Measurements from ENCODE around the gene BRK1.
"Not testable (repeated sequence)": the region's sequence is repeated elsewhere in the genome, so short reads cannot be mapped to it uniquely, and the experiment has no call there.

The BRK1 gene

GRCh38 chr3:10160925-10161324 is 45.5 kb downstream of the BRK1 start:
- H2AFZ ChIP-seq (ENCODE audit: low read length), result no peak overlapping the region
- H3K27ac ChIP-seq (ENCODE audit: low read depth, low read length, poor library complexity, severe bottlenecking), result no peak overlapping the region

GRCh38 chr3:10162185-10162584 is 46.7 kb downstream of the BRK1 start:
- Histone ChIP-seq H3K4me2 (ENCODE audit: low read length) (no peak overlapping the region), H3K27me3 (ENCODE audit: insufficient read depth, low read length) (no peaks in the 10 kb centered on the region)

More at GRCh38 chr3:10160925-10161324, 45.5 kb downstream of the BRK1 start:
- Histone ChIP-seq H3K9me3 (ENCODE audit: low read length) (no peaks in the 10 kb centered on the region), H3K36me3 (ENCODE audit: insufficient read depth, low read length) (no peaks in the 10 kb centered on the region), H3K79me2 (ENCODE audit: insufficient read depth, low read length) (peaks cover under 1% of the 10 kb centered on the region; the same call in 1 of the 2 replicates), H3K4me2 (ENCODE audit: low read length) (no peak overlapping the region), H3K4me1 (ENCODE audit: insufficient read depth, low read length, severe bottlenecking) (peaks cover 9% of the 10 kb centered on the region), H3K27me3 (ENCODE audit: insufficient read depth, low read length) (no peaks in the 10 kb centered on the region), H3K9me2 (ENCODE audit: low read depth, low read length) (no peaks in the 10 kb centered on the region), H4K20me1 (ENCODE audit: insufficient read depth, low read length) (no peaks in the 10 kb centered on the region), H3K4me3 (ENCODE audit: low read depth, low read length, poor library complexity, severe bottlenecking) (no peak overlapping the region), H3K9ac (ENCODE audit: low read length) (no peak overlapping the region), H3F3A (ENCODE audit: insufficient read depth, low read length) (no peaks in the 10 kb centered on the region; the same call in 1 of the 2 replicates)
- TF ChIP-seq EZH2 (IDR thresholded peaks at IDR 0.05; ENCODE audit: borderline replicate concordance, low read length) (no peak), CTCF (IDR thresholded peaks at IDR 0.05; ENCODE audit: low read length) (peak; percentile 18; the same call in 1 of the 2 replicates)

GRCh38 chr3:10164201-10164545 is 48.7 kb downstream of the BRK1 start:
- not testable (repeated sequence) for H3K79me2 ChIP-seq (ENCODE audit: insufficient read depth, low read length); H3F3A ChIP-seq (ENCODE audit: insufficient read depth, low read length); H3K9ac ChIP-seq (ENCODE audit: low read length); H3K27ac ChIP-seq (ENCODE audit: low read depth, low read length, poor library complexity, severe bottlenecking); H4K20me1 ChIP-seq (ENCODE audit: insufficient read depth, low read length); H3K36me3 ChIP-seq (ENCODE audit: insufficient read depth, low read length); H3K9me3 ChIP-seq (ENCODE audit: low read length); H3K27me3 ChIP-seq (ENCODE audit: insufficient read depth, low read length); H3K9me2 ChIP-seq (ENCODE audit: low read depth, low read length); H2AFZ ChIP-seq (ENCODE audit: low read length)
- H3K4me3 ChIP-seq (ENCODE audit: low read depth, low read length, poor library complexity, severe bottlenecking), result peak overlapping the region; percentile 100
- peaks cover 42% of the 10 kb centered on the region for H3K4me1 ChIP-seq (ENCODE audit: insufficient read depth, low read length, severe bottlenecking)
- peak overlapping the region; percentile 96 for H3K4me2 ChIP-seq (ENCODE audit: low read length)

More at GRCh38 chr3:10162185-10162584, 46.7 kb downstream of the BRK1 start:
- peaks cover 22% of the 10 kb centered on the region for H3K4me1 ChIP-seq (ENCODE audit: insufficient read depth, low read length, severe bottlenecking)
- no peak overlapping the region for H2AFZ ChIP-seq (ENCODE audit: low read length)
- H3K9ac ChIP-seq (ENCODE audit: low read length), result no peak overlapping the region
- H3K36me3 ChIP-seq (ENCODE audit: insufficient read depth, low read length), result no peaks in the 10 kb centered on the region; the same call in 1 of the 2 replicates
- peak overlapping the region; percentile 26 for H3K27ac ChIP-seq (ENCODE audit: low read depth, low read length, poor library complexity, severe bottlenecking)
- no peaks in the 10 kb centered on the region; the same call in 1 of the 2 replicates for H3F3A ChIP-seq (ENCODE audit: insufficient read depth, low read length)
- H3K79me2 ChIP-seq (ENCODE audit: insufficient read depth, low read length), result peaks cover 7% of the 10 kb centered on the region; the same call in 1 of the 2 replicates
- H3K4me3 ChIP-seq (ENCODE audit: low read depth, low read length, poor library complexity, severe bottlenecking), result no peak overlapping the region
- H3K9me3 ChIP-seq (ENCODE audit: low read length), result no peaks in the 10 kb centered on the region
- H4K20me1 ChIP-seq (ENCODE audit: insufficient read depth, low read length), result no peaks in the 10 kb centered on the region
- TF ChIP-seq EZH2 (IDR thresholded peaks at IDR 0.05; ENCODE audit: borderline replicate concordance, low read length) (no peak), CTCF (IDR thresholded peaks at IDR 0.05; ENCODE audit: low read length) (peak; percentile 11; the same call in 1 of the 2 replicates)
- no peaks in the 10 kb centered on the region for H3K9me2 ChIP-seq (ENCODE audit: low read depth, low read length)
